Measurements from ENCODE around the gene NCAM2.
"Not testable (repeated sequence)": the region's sequence is repeated elsewhere in the genome, so short reads cannot be mapped to it uniquely, and the experiment has no call there.

Gene NCAM2

GRCh38 chr21:21396424-21396823 is 398.2 kb downstream of the NCAM2 start:
- Histone ChIP-seq H3K4me3 (no peak overlapping the region), H3K27ac (no peak overlapping the region)
- TF ChIP-seq, protein P1, sequence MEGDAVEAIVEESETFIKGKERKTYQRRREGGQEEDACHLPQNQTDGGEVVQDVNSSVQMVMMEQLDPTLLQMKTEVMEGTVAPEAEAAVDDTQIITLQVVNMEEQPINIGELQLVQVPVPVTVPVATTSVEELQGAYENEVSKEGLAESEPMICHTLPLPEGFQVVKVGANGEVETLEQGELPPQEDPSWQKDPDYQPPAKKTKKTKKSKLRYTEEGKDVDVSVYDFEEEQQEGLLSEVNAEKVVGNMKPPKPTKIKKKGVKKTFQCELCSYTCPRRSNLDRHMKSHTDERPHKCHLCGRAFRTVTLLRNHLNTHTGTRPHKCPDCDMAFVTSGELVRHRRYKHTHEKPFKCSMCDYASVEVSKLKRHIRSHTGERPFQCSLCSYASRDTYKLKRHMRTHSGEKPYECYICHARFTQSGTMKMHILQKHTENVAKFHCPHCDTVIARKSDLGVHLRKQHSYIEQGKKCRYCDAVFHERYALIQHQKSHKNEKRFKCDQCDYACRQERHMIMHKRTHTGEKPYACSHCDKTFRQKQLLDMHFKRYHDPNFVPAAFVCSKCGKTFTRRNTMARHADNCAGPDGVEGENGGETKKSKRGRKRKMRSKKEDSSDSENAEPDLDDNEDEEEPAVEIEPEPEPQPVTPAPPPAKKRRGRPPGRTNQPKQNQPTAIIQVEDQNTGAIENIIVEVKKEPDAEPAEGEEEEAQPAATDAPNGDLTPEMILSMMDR (IDR thresholded peaks at IDR 0.05) = no peak
- no peak for DNase-seq (ENCODE audit: low spot score)

- TF ChIP-seq, protein P1 (IDR thresholded peaks at IDR 0.05) = no peak
- no peak for DNase-seq (ENCODE audit: low spot score)
- Histone ChIP-seq H3K4me3 (no peak overlapping the region), H3K27ac (no peak overlapping the region)
These were observed 399.3 kb downstream of the NCAM2 start for GRCh38 chr21:21397464-21397863.

- TF ChIP-seq, protein P1 (IDR thresholded peaks at IDR 0.05) = no peak
- Histone ChIP-seq H3K27ac (no peak overlapping the region), H3K4me3 (no peak overlapping the region)
- no peak for DNase-seq (ENCODE audit: low spot score)
These were observed 403.2 kb downstream of the NCAM2 start for GRCh38 chr21:21401444-21401843.

DNA sequence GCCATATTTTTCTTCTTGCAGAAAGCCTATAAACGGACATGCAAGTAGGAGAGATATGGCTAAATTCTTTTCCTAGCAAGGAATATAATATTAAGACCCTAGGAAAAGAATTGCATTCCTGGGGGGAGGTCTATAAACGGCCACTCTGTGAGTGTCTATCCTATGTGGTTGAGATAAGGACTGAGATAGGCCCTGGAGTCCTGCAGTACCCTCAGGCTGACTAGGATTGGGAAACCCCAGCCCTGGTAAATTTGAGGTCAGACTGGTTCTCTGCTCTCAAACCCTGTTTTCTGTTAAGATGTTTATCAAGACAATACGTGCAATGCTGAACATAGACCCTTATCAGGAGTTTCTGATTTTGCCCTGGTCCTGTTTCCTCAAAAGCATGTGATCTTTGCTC is 404.0 kb downstream of the NCAM2 start:
- not testable (repeated sequence) for DNase-seq (ENCODE audit: low spot score); H3K4me3 ChIP-seq; H3K27ac ChIP-seq

DNA sequence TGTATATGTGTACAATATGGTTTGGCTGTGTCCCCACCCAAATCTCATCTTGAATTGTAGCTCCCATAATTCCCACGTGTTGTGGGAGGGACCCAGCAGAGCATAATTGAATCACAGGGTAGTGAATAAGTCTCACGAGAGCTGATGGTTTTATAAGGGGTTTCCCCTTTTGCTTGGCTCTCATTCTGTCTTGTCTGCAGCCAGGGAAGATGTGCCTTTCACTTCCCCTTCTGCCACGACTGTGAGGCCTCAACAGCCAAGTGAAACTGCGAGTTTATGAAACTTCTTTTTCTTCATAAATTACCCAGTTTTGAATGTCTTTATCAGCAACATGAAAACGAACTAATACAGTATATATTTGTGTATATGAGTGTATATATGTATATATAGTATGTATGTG is 406.1 kb downstream of the NCAM2 start:
- DNase-seq (ENCODE audit: low spot score); H3K4me3 ChIP-seq: not testable (repeated sequence)

DNA sequence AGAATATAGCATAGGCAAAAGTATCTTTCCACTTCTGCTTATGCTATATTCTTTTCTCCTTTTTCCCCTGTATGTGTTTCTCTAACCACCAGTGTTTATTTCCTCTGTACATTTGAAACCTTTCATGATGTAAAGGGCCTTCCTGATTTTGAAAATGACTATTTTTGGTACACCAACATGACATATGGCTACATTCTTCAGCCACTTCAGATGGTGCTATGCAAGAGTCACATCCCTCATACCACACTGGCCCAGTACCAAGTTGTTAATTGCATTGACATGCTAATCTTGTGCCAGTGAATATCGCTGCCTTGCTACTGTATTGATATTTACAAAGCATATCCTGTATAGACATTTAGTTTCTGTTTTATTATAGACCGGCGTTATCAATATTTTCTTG is 408.7 kb downstream of the NCAM2 start:
- TF ChIP-seq, protein P1 (IDR thresholded peaks at IDR 0.05) = no peak
- no peak overlapping the region for H3K4me3 ChIP-seq
- DNase-seq (ENCODE audit: low spot score) = no peak
- H3K27ac ChIP-seq = no peak overlapping the region

More for the DNA sequence above, 406.1 kb downstream of the NCAM2 start:
- H3K27ac ChIP-seq = not testable (repeated sequence)

GRCh38 chr21:21412096-21412495 is 413.9 kb downstream of the NCAM2 start:
- TF ChIP-seq, protein P1 (IDR thresholded peaks at IDR 0.05) = no peak
- DNase-seq (ENCODE audit: low spot score) = no peak
- Histone ChIP-seq H3K4me3 (no peak overlapping the region), H3K27ac (no peak overlapping the region)

DNA sequence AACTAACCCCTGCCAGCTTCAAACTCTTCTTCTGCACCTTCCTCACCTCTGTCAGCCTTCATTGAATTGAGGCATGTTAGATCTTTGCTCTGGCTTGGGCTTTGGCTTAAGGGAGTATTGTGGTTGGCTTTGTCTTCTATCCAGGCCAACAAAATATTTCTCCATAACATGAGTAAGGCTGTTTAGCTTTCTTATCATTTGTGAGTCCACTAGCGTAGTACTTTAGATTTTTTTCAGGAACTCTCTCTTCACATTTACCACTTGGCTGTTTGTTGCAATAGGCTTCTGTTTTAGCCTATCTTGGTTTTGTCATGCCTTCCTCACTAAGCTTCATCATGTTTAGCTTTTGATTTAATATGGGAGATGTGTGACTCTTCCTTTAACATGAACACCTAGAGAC is 417.5 kb downstream of the NCAM2 start:
- no peak for DNase-seq (ENCODE audit: low spot score)
- TF ChIP-seq, protein P1 (IDR thresholded peaks at IDR 0.05) = no peak
- no peak overlapping the region for H3K4me3 ChIP-seq
- no peak overlapping the region for H3K27ac ChIP-seq

All from coronary artery (tissue), 2 donors.